GM23338 (cell line): Measurements from ENCODE around the gene TCHHL1. TPM values are rescaled to one million over a fixed set of nuclear protein-coding genes. Genes with fewer than 3 reads are reported as not detected.

Source experiments
- ATAC-seq: fragments of 200-7000 bp; cut with Tn5 transposase; 3 replicates; pipeline ENCODE4 v1.9.1; 2020
- DNase-seq: peaks from one replicate; pipeline ENCODE4 v3.0.0-alpha.2; 2015; ENCODE audit warnings: low spot score
- H2AFZ ChIP-seq: fragments of 200-600 bp; sonication (generic); 2 replicates; pipeline ENCODE4 v1.8.0; 2016; ENCODE audit warnings: antibody characterized with exemption, mild to moderate bottlenecking, moderate library complexity
- H3F3A ChIP-seq: fragments of 200-600 bp; sonication (generic); replicated peaks from 2 replicates; pipeline ENCODE4 v1.8.0; 2017; ENCODE audit warnings: antibody characterized with exemption, mixed run types, low read depth
- H3K27ac ChIP-seq: fragments of 200-600 bp; sonication (generic); 2 replicates; pipeline ENCODE4 v1.6.1; 2016; ENCODE audit warnings: low read depth
- H3K27me3 ChIP-seq: fragments of 200-600 bp; sonication (generic); 2 replicates; pipeline ENCODE4 v1.8.0; 2016; ENCODE audit warnings: mild to moderate bottlenecking, mixed run types, moderate library complexity; ENCODE audit not compliant: insufficient read depth
- H3K36me3 ChIP-seq: fragments of 200-600 bp; sonication (generic); 2 replicates; pipeline ENCODE4 v1.8.0; 2016; ENCODE audit warnings: mild to moderate bottlenecking; ENCODE audit not compliant: insufficient read depth
- H3K4me1 ChIP-seq: fragments of 200-600 bp; sonication (generic); 2 replicates; pipeline ENCODE4 v1.8.0; 2016; ENCODE audit warnings: mild to moderate bottlenecking, moderate library complexity; ENCODE audit not compliant: insufficient read depth
- H3K4me2 ChIP-seq: fragments of 200-600 bp; sonication (generic); 2 replicates; pipeline ENCODE4 v1.7.1; 2017; ENCODE audit warnings: mixed run types
- H3K4me3 ChIP-seq: fragments of 200-600 bp; sonication (generic); 2 replicates; pipeline ENCODE4 v1.6.1; 2016; ENCODE audit warnings: mixed run types
- H3K79me2 ChIP-seq: fragments of 200-600 bp; sonication (generic); replicated peaks from 2 replicates; pipeline ENCODE4 v1.8.0; 2017; ENCODE audit warnings: mild to moderate bottlenecking; ENCODE audit not compliant: insufficient read depth
- H3K9me2 ChIP-seq: fragments of 200-600 bp; sonication (generic); 2 replicates; pipeline ENCODE4 v1.8.0; 2017; ENCODE audit not compliant: insufficient read depth
- H4K20me1 ChIP-seq: fragments of 200-600 bp; sonication (generic); replicated peaks from 2 replicates; pipeline ENCODE4 v1.8.0; 2017; ENCODE audit warnings: mild to moderate bottlenecking; ENCODE audit not compliant: insufficient read depth
- H3K27ac Mint-ChIP-seq: 2 replicates; pipeline ENCODE4 v1.8.0; 2020; ENCODE audit warnings: inconsistent platforms, mild to moderate bottlenecking, moderate library complexity, mixed read lengths
- H3K27me3 Mint-ChIP-seq: 3 replicates; pipeline ENCODE4 v1.8.0; 2022; ENCODE audit warnings: low read depth, mild to moderate bottlenecking, moderate library complexity, mixed read lengths, inconsistent platforms; ENCODE audit not compliant: insufficient read depth, poor library complexity
- H3K36me3 Mint-ChIP-seq: 3 replicates; pipeline ENCODE4 v1.8.0; 2021; ENCODE audit warnings: low read depth, mild to moderate bottlenecking, inconsistent platforms, moderate library complexity, mixed read lengths
- H3K4me1 Mint-ChIP-seq: 3 replicates; pipeline ENCODE4 v1.8.0; 2020; ENCODE audit warnings: mild to moderate bottlenecking, inconsistent platforms, mixed read lengths
- H3K4me3 Mint-ChIP-seq: 3 replicates; pipeline ENCODE4 v1.8.0; 2021; ENCODE audit warnings: moderate library complexity, mild to moderate bottlenecking, inconsistent platforms, mixed read lengths
- H3K9me3 Mint-ChIP-seq: 3 replicates; pipeline ENCODE4 v1.8.0; 2020; ENCODE audit warnings: moderate library complexity, mild to moderate bottlenecking, inconsistent platforms, mixed read lengths
- CREB1 ChIP-seq: fragments of 250-450 bp; sonication (Bioruptor Pico); IDR thresholded peaks from 2 replicates; pipeline ENCODE4 v1.5.0; 2020; ENCODE audit warnings: low read depth, mild to moderate bottlenecking, moderate library complexity
- ETS1 ChIP-seq: IDR thresholded peaks from 2 replicates; pipeline ENCODE4 v1.6.1; 2016; ENCODE audit warnings: antibody characterized with exemption
- NANOG ChIP-seq: IDR thresholded peaks from 2 replicates; pipeline ENCODE4 v1.6.1; 2016; ENCODE audit warnings: antibody characterized with exemption, borderline replicate concordance
- POLR2AphosphoS5 ChIP-seq: IDR thresholded peaks from 2 replicates; pipeline ENCODE4 v1.6.1; 2016; ENCODE audit warnings: antibody characterized with exemption, low read depth
- REST ChIP-seq: IDR thresholded peaks from one replicate; pipeline ENCODE4 v1.6.1; 2018; ENCODE audit warnings: antibody characterized with exemption; ENCODE audit not compliant: unreplicated experiment
- STAT1 ChIP-seq: IDR thresholded peaks from one replicate; pipeline ENCODE4 v1.6.1; 2016; ENCODE audit warnings: antibody characterized with exemption; ENCODE audit not compliant: unreplicated experiment
- ZNF114 ChIP-seq: fragments of 250-450 bp; sonication (Bioruptor Pico); IDR thresholded peaks from 2 replicates; pipeline ENCODE4 v1.5.0; 2020; ENCODE audit warnings: mild to moderate bottlenecking, moderate library complexity
- ZNF462 ChIP-seq: fragments of 250-450 bp; sonication (Bioruptor Pico); IDR thresholded peaks from 2 replicates; pipeline ENCODE4 v1.5.0; 2020; ENCODE audit warnings: mild to moderate bottlenecking, moderate library complexity
- polyA plus RNA-seq: library from polyadenylated mRNA; unstranded; fragments of >200 nt; fragmentation: Nextera tagmentation; extraction: Ambion mirVana; gene quantifications from 2 replicates; pipeline ENCODE4 v1.2.1, GENCODE V29; 2016
- total RNA-seq: library from RNA; depleted of rRNA; stranded (reverse); fragments of >200 nt; shearing (Covaris generic); gene quantifications from 2 replicates; pipeline ENCODE4 v1.2.3, GENCODE V29; 2014

Gene TCHHL1
- total and polyA plus RNA-seq, 2 experiments from 2014 or later: not detected

- Mint-ChIP-seq H3K27ac (no peak overlapping the region), H3K27me3 (peaks cover 12% of the 10 kb centered on the region), H3K9me3 (no peaks in the 10 kb centered on the region), H3K36me3 (no peaks in the 10 kb centered on the region), H3K4me1 (peaks cover 32% of the 10 kb centered on the region), H3K4me3 (no peak overlapping the region; the same call in 2 of the 3 replicates)
- peak overlapping the region; percentile 55 for H3K4me2 ChIP-seq
- H3K27ac ChIP-seq: peak overlapping the region; percentile 9; the same call in 1 of the 2 replicates
- H4K20me1 ChIP-seq: no peaks in the 10 kb centered on the region
- TF ChIP-seq POLR2AphosphoS5: no peak
- peaks cover 17% of the 10 kb centered on the region for H3K9me2 ChIP-seq
- H3K27me3 ChIP-seq: peaks cover 21% of the 10 kb centered on the region
- no peaks in the 10 kb centered on the region for H3K36me3 ChIP-seq
- no peak overlapping the region for H2AFZ ChIP-seq
- H3K4me1 ChIP-seq: peaks cover 40% of the 10 kb centered on the region
- H3K79me2 ChIP-seq: no peaks in the 10 kb centered on the region
- ATAC-seq: no peak
- DNase-seq: no peak
- 0 out of 2 replicates have a peak overlapping the region, but pooled peaks have one; percentile 0 for H3K4me3 ChIP-seq
- peaks cover 9% of the 10 kb centered on the region for H3F3A ChIP-seq
Observed at GRCh38 chr1:152044386-152044785, 44.5 kb downstream of the TCHHL1 start.

GRCh38 chr1:152043870-152044269, 45.0 kb downstream of the TCHHL1 start:
- 0 out of 2 replicates have a peak overlapping the region, but pooled peaks have one; percentile 6 for H3K27ac Mint-ChIP-seq
- peak overlapping the region; percentile 19; the same call in 2 of the 3 replicates for H3K4me3 Mint-ChIP-seq
- no peaks in the 10 kb centered on the region for H3K9me3 Mint-ChIP-seq
- peak; percentile 75 for DNase-seq
- H3K9me2 ChIP-seq: peaks cover 17% of the 10 kb centered on the region
- no peaks in the 10 kb centered on the region for H3K36me3 ChIP-seq
- peaks cover 32% of the 10 kb centered on the region for H3K4me1 Mint-ChIP-seq
- peak overlapping the region; percentile 55 for H3K4me2 ChIP-seq
- no peaks in the 10 kb centered on the region for H3K36me3 Mint-ChIP-seq
- TF ChIP-seq CREB1: no peak
- TF ChIP-seq STAT1: no peak
- TF ChIP-seq NANOG: peak; percentile 66; the same call in 1 of the 2 replicates
- TF ChIP-seq ZNF114: no peak
- TF ChIP-seq REST: no peak
- peak; percentile 53; the same call in 1 of the 2 replicates for TF ChIP-seq ETS1
- peak; percentile 54; the same call in 1 of the 2 replicates for TF ChIP-seq ZNF462 (CRISPR knock-in tag)
- H3K79me2 ChIP-seq: no peaks in the 10 kb centered on the region
- peak; percentile 46 for ATAC-seq
- H3K27me3 Mint-ChIP-seq: peaks cover 12% of the 10 kb centered on the region
- no peaks in the 10 kb centered on the region for H4K20me1 ChIP-seq
- no peak overlapping the region for H2AFZ ChIP-seq
- H3K27me3 ChIP-seq: peaks cover 21% of the 10 kb centered on the region
- H3K4me3 ChIP-seq: peak overlapping the region; percentile 18; the same call in 1 of the 2 replicates
- H3K27ac ChIP-seq: peak overlapping the region; percentile 16; the same call in 1 of the 2 replicates
- peaks cover 39% of the 10 kb centered on the region for H3K4me1 ChIP-seq
- H3F3A ChIP-seq: peaks cover 9% of the 10 kb centered on the region
